Astrocyte (in vitro differentiated cells and primary cell): ENCODE data around the gene ALDH1A3.

Experiments used
- EZH2 ChIP-seq: IDR thresholded peaks from 2 replicates; pipeline ENCODE4 v1.6.1; 2012; ENCODE audit warnings: mild to moderate bottlenecking, low read length, inconsistent platforms; ENCODE audit not compliant: insufficient read depth
- TF ChIP-seq, protein P1 (sequence below): IDR thresholded peaks from 2 replicates; pipeline ENCODE4 v1.5.1; 2011; ENCODE audit warnings: low read depth, mild to moderate bottlenecking, inconsistent platforms, low read length, moderate library complexity; ENCODE audit not compliant: insufficient read depth

DNA sequence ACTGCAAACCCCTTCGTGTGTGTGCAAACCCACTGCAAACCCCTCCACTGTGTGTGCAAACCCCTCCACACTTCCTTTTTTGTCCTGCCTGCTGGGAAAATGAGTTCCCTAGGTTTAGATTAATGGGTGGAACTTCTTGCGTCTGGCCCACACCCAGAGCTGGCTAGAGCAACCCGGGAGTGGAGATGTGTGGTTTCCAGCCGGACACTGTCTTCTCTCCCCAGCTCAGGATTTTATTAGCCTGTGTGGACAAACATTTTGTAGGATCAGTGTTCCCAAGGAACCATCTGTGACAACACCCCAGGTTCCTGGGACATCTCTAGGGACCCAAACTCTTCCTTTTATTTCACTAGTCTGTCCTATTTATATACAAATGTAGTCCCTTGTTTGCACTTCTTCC lies 29.9 kb downstream of the ALDH1A3 start:
- TF ChIP-seq, protein P1, sequence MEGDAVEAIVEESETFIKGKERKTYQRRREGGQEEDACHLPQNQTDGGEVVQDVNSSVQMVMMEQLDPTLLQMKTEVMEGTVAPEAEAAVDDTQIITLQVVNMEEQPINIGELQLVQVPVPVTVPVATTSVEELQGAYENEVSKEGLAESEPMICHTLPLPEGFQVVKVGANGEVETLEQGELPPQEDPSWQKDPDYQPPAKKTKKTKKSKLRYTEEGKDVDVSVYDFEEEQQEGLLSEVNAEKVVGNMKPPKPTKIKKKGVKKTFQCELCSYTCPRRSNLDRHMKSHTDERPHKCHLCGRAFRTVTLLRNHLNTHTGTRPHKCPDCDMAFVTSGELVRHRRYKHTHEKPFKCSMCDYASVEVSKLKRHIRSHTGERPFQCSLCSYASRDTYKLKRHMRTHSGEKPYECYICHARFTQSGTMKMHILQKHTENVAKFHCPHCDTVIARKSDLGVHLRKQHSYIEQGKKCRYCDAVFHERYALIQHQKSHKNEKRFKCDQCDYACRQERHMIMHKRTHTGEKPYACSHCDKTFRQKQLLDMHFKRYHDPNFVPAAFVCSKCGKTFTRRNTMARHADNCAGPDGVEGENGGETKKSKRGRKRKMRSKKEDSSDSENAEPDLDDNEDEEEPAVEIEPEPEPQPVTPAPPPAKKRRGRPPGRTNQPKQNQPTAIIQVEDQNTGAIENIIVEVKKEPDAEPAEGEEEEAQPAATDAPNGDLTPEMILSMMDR, result no peak
- TF ChIP-seq EZH2, result no peak
